OCI-LY1 (cell line): Measurements from ENCODE around the gene PNPLA3.

Experiments
- H2AFZ ChIP-seq: fragments of 200-600 bp; sonication (generic), shearing (Covaris generic); 2 replicates; pipeline ENCODE4 v1.6.0; 2014; ENCODE audit warnings: antibody characterized with exemption, mild to moderate bottlenecking, low read length
- H3F3A ChIP-seq: fragments of 200-600 bp; sonication (generic), shearing (Covaris generic); 2 replicates; pipeline ENCODE4 v1.6.0; 2014; ENCODE audit warnings: mild to moderate bottlenecking, antibody characterized with exemption, low read length, moderate library complexity; ENCODE audit not compliant: insufficient read depth
- H3K27ac ChIP-seq: fragments of 200-600 bp; sonication (generic); 2 replicates; pipeline ENCODE4 v1.5.1; 2014; ENCODE audit warnings: low read length, mixed run types, mild to moderate bottlenecking, low read depth; ENCODE audit not compliant: poor library complexity, severe bottlenecking
- H3K27me3 ChIP-seq: fragments of 200-600 bp; sonication (generic); 2 replicates; pipeline ENCODE4 v1.6.0; 2014; ENCODE audit warnings: antibody characterized with exemption, mild to moderate bottlenecking, low read length, moderate library complexity; ENCODE audit not compliant: insufficient read depth
- H3K36me3 ChIP-seq: fragments of 200-600 bp; sonication (generic); 2 replicates; pipeline ENCODE4 v1.6.1; 2014; ENCODE audit warnings: mild to moderate bottlenecking, antibody characterized with exemption, low read length, moderate library complexity, mixed read lengths; ENCODE audit not compliant: insufficient read depth
- H3K4me1 ChIP-seq: fragments of 200-600 bp; sonication (generic); 2 replicates; pipeline ENCODE4 v1.5.1; 2014; ENCODE audit warnings: mild to moderate bottlenecking, low read length, moderate library complexity; ENCODE audit not compliant: insufficient read depth, severe bottlenecking
- H3K4me2 ChIP-seq: fragments of 200-600 bp; sonication (generic), shearing (Covaris generic); 2 replicates; pipeline ENCODE4 v1.6.1; 2014; ENCODE audit warnings: low read length
- H3K4me3 ChIP-seq: fragments of 200-600 bp; sonication (generic); 2 replicates; pipeline ENCODE4 v1.5.1; 2014; ENCODE audit warnings: low read length, low read depth, mild to moderate bottlenecking, mixed read lengths; ENCODE audit not compliant: poor library complexity, severe bottlenecking
- H3K79me2 ChIP-seq: fragments of 200-600 bp; shearing (Covaris generic); 2 replicates; pipeline ENCODE4 v1.6.1; 2016; ENCODE audit warnings: mixed run types, low read length, mixed read lengths; ENCODE audit not compliant: insufficient read depth
- H3K9ac ChIP-seq: fragments of 200-600 bp; sonication (generic), shearing (Covaris generic); 2 replicates; pipeline ENCODE4 v1.6.1; 2014; ENCODE audit warnings: mild to moderate bottlenecking, low read length, mixed read lengths
- H3K9me2 ChIP-seq: fragments of 200-600 bp; sonication (generic), shearing (Covaris generic); 2 replicates; pipeline ENCODE4 v1.6.1; 2014; ENCODE audit warnings: low read depth, mild to moderate bottlenecking, low read length, mixed read lengths
- H3K9me3 ChIP-seq: fragments of 200-600 bp; shearing (Covaris generic); 2 replicates; pipeline ENCODE4 v1.6.1; 2014; ENCODE audit warnings: low read length, mixed read lengths
- H4K20me1 ChIP-seq: fragments of 200-600 bp; sonication (generic), shearing (Covaris generic); 2 replicates; pipeline ENCODE4 v1.6.0; 2016; ENCODE audit warnings: mild to moderate bottlenecking, low read length; ENCODE audit not compliant: insufficient read depth
- EZH2 ChIP-seq: fragments of 200-600 bp; sonication (generic), shearing (Covaris generic); IDR thresholded peaks from 2 replicates; pipeline ENCODE4 v1.8.0; 2017; ENCODE audit warnings: borderline replicate concordance, mixed run types, mild to moderate bottlenecking, antibody characterized with exemption, low read length, moderate library complexity, mixed read lengths
- TF ChIP-seq, protein P1 (sequence below): fragments of 200-600 bp; sonication (generic), shearing (Covaris generic); IDR thresholded peaks from 2 replicates; pipeline ENCODE4 v1.5.1; 2017; ENCODE audit warnings: mild to moderate bottlenecking, antibody characterized with exemption, low read length, moderate library complexity, mixed read lengths

PNPLA3 gene

DNA sequence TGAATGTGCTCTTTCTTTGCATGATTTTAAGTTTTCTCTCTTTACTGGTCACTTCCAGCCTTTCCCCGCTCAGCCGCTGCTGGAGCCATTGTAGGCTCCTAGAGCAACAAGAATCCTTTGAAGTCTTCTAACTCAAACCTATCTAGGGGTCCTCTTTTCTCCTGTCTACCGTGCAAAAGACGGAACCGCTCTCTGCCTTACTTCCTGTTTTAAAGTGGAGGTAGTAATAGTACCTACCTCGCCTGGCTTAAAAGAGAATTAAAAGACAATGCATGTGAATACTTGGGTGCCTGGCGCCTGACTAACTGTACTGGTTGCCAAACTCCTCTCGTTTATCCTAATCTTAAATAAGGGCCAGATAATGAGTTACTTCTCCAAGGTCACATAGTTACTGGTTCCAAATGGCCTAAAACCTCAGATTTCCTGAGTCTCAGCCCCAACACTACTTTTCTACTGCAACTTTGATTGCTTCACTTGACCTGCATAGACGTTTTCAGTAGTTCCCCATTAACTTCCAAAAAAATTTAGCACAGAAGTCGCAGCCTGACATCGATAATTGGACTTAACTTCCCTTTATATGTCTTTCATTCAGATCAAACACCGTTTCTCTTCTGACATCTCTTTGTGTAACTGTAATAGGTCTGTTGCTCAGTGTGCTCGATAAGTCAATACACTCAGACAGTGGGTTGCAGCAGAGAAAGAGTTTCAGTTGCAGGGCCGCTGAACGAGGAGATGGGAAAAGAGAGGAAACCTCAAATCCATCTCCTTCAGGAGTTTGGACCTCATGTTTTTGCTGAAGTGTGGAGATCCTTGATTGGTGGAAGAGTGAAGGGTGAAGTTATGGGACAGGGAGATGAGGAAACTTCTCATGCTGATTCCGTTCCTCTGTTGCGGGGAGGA is 32.5 kb downstream of the PNPLA3 start:
- Histone ChIP-seq H2AFZ (no peak overlapping the region), H3K4me2 (peak overlapping the region; percentile 95), H3K9me3 (no peaks in the 10 kb centered on the region), H3K9me2 (no peaks in the 10 kb centered on the region), H3K4me3 (peak overlapping the region; percentile 95), H3F3A (no peaks in the 10 kb centered on the region), H3K36me3 (no peaks in the 10 kb centered on the region), H3K9ac (peak overlapping the region; percentile 91), H3K27ac (peak overlapping the region; percentile 43), H3K79me2 (peaks cover 33% of the 10 kb centered on the region), H4K20me1 (no peaks in the 10 kb centered on the region), H3K4me1 (peaks cover 19% of the 10 kb centered on the region), H3K27me3 (no peaks in the 10 kb centered on the region)
- TF ChIP-seq, protein P1, sequence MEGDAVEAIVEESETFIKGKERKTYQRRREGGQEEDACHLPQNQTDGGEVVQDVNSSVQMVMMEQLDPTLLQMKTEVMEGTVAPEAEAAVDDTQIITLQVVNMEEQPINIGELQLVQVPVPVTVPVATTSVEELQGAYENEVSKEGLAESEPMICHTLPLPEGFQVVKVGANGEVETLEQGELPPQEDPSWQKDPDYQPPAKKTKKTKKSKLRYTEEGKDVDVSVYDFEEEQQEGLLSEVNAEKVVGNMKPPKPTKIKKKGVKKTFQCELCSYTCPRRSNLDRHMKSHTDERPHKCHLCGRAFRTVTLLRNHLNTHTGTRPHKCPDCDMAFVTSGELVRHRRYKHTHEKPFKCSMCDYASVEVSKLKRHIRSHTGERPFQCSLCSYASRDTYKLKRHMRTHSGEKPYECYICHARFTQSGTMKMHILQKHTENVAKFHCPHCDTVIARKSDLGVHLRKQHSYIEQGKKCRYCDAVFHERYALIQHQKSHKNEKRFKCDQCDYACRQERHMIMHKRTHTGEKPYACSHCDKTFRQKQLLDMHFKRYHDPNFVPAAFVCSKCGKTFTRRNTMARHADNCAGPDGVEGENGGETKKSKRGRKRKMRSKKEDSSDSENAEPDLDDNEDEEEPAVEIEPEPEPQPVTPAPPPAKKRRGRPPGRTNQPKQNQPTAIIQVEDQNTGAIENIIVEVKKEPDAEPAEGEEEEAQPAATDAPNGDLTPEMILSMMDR: no peak
- no peak for TF ChIP-seq EZH2

DNA sequence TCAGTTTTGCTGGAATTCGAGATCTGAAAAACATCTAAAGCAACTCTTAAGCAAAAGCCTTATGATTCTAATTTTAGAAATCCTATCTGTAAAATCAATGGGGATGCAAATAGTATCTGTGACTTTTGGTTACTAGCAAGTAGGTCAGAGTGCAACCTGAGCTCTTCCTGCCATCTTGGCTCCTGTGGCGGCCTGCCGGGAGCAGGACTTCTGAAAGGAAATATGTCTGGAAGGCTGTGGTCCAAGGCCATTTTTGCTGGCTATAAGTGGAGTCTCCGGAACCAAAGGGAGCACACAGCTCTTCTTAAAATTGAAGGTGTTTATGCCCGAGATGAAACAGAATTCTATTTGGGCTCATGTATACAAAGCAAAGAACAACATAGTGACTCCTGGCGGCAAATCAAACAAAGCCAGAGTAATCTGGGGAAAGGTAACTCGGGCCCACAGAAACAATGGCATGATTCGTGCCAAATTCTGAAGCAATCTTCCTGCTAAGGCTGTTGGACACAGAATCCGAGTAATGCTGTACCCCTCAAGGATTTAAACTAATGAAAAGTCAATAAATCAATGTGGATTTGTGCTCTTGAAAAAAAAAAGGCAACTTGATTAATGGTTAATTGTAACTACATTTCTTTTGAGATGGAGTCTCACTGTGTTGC is 33.3 kb downstream of the PNPLA3 start:
- Histone ChIP-seq H3K27me3 (no peaks in the 10 kb centered on the region), H3K79me2 (peaks cover 33% of the 10 kb centered on the region), H3K9me2 (no peaks in the 10 kb centered on the region), H4K20me1 (no peaks in the 10 kb centered on the region), H3K4me2 (peak overlapping the region; percentile 95), H3K36me3 (no peaks in the 10 kb centered on the region), H3F3A (no peaks in the 10 kb centered on the region), H3K27ac (no peak overlapping the region), H3K9ac (no peak overlapping the region; the same call in 1 of the 2 replicates), H3K9me3 (no peaks in the 10 kb centered on the region), H3K4me3 (peak overlapping the region; percentile 95), H2AFZ (no peak overlapping the region), H3K4me1 (peaks cover 19% of the 10 kb centered on the region)
- TF ChIP-seq EZH2: no peak
- TF ChIP-seq, protein P1: no peak

DNA sequence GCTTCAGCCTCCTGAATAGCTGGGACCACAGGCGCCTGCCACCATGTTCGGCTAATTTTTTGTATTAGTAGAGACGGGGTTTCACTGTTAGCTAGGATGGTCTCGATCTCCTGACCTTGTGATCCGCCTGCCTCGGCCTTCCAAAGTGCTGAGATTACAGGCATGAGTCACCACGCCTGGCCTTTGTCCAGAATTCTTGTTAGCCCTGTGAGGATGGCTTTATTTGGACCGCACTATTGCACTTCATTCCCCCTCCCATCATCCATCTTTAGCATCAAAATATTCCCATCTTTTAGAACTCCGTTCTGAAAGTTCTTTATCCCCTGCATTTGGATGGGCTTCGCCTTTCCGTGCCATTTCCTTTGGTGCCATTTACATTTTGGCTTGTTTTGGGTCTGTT is 34.3 kb downstream of the PNPLA3 start:
- Histone ChIP-seq H3F3A (no peaks in the 10 kb centered on the region), H3K79me2 (peaks cover 33% of the 10 kb centered on the region), H3K4me1 (peaks cover 19% of the 10 kb centered on the region), H3K4me2 (no peak overlapping the region), H3K27ac (no peak overlapping the region), H3K4me3 (no peak overlapping the region), H2AFZ (no peak overlapping the region), H3K27me3 (no peaks in the 10 kb centered on the region), H3K9me3 (no peaks in the 10 kb centered on the region), H3K9ac (no peak overlapping the region), H3K9me2 (no peaks in the 10 kb centered on the region), H3K36me3 (peaks cover under 1% of the 10 kb centered on the region; the same call in 1 of the 2 replicates), H4K20me1 (no peaks in the 10 kb centered on the region)
- TF ChIP-seq EZH2: no peak
- TF ChIP-seq, protein P1: no peak
